COLO829 (cell line): ENCODE data around the gene G6PD.
"Not testable (repeated sequence)": the region's sequence is repeated elsewhere in the genome, so short reads cannot be mapped to it uniquely, and the experiment has no call there.

Experiments
- DNase-seq: peaks from one replicate; pipeline ENCODE4 v3.0.0; 2012; ENCODE audit warnings: low spot score

G6PD gene

GRCh38 chrX:154515090-154515965 is 31.3 kb downstream of the G6PD start:
- DNase-seq = no peak

- no peak for DNase-seq
Measured at GRCh38 chrX:154513716-154514115, 32.9 kb downstream of the G6PD start.

GRCh38 chrX:154512879-154513553 is 33.6 kb downstream of the G6PD start:
- DNase-seq = no peak

- no peak for DNase-seq
Measured at GRCh38 chrX:154511761-154512160, 34.9 kb downstream of the G6PD start.

- no peak for DNase-seq
Measured at GRCh38 chrX:154509455-154509854, 37.2 kb downstream of the G6PD start.

- DNase-seq = no peak
Measured at GRCh38 chrX:154508384-154508745, 38.3 kb downstream of the G6PD start.

GRCh38 chrX:154507673-154508383 is 38.8 kb downstream of the G6PD start:
- DNase-seq = no peak

GRCh38 chrX:154506483-154507332 is 39.9 kb downstream of the G6PD start:
- DNase-seq = no peak

GRCh38 chrX:154505734-154506133 is 40.9 kb downstream of the G6PD start:
- no peak for DNase-seq

- DNase-seq = no peak
Measured at GRCh38 chrX:154502989-154503388, 43.7 kb downstream of the G6PD start.

GRCh38 chrX:154502098-154502497 is 44.5 kb downstream of the G6PD start:
- no peak for DNase-seq

- DNase-seq = not testable (repeated sequence)
Measured at GRCh38 chrX:154501423-154501822, 45.2 kb downstream of the G6PD start.

- DNase-seq = not testable (repeated sequence)
Measured at GRCh38 chrX:154496591-154497137, 50.0 kb downstream of the G6PD start.

- DNase-seq = no peak
Measured at GRCh38 chrX:154495472-154495922, 51.1 kb downstream of the G6PD start.

- DNase-seq = no peak
Measured at GRCh38 chrX:154494715-154495114, 51.9 kb downstream of the G6PD start.

GRCh38 chrX:154490414-154491083 is 56.1 kb downstream of the G6PD start, which contains the start of gene SLC10A3:
SLC10A3 (minus strand) TSS chrX:154490629; CDS start chrX:154488940, 1,689 bp downstream.
- peak; percentile 86 for DNase-seq

GRCh38 chrX:154490021-154490413 is 56.6 kb downstream of the G6PD start:
- DNase-seq = no peak

GRCh38 chrX:154489182-154489581 is 57.5 kb downstream of the G6PD start:
- no peak for DNase-seq

GRCh38 chrX:154488336-154489075 is 58.1 kb downstream of the G6PD start:
- no peak for DNase-seq
